ENCODE results near the gene TMEM212.
"Not testable (repeated sequence)": the region's sequence is repeated elsewhere in the genome, so short reads cannot be mapped to it uniquely, and the experiment has no call there.

The TMEM212 gene

GRCh38 chr3:171813897-171814460 is 29.2 kb upstream of the TMEM212 start:
- DNase-seq = no peak

GRCh38 chr3:171814662-171815061 is 28.5 kb upstream of the TMEM212 start:
- not testable (repeated sequence) for DNase-seq

GRCh38 chr3:171815973-171816595 is 27.1 kb upstream of the TMEM212 start:
- no peak for DNase-seq

GRCh38 chr3:171817074-171817800 is 25.9 kb upstream of the TMEM212 start:
- DNase-seq = no peak

- DNase-seq = no peak
These were observed 22.1 kb upstream of the TMEM212 start for GRCh38 chr3:171821044-171821443.

GRCh38 chr3:171821778-171822358 is 21.3 kb upstream of the TMEM212 start:
- DNase-seq = no peak

- DNase-seq = no peak
These were observed 20.6 kb upstream of the TMEM212 start for GRCh38 chr3:171822431-171823106.

- no peak for DNase-seq
These were observed 19.0 kb upstream of the TMEM212 start for GRCh38 chr3:171824116-171824515.

GRCh38 chr3:171824824-171825221 is 18.3 kb upstream of the TMEM212 start:
- no peak for DNase-seq

GRCh38 chr3:171825222-171825828 is 17.8 kb upstream of the TMEM212 start:
- DNase-seq = no peak

GRCh38 chr3:171827385-171827784 is 15.8 kb upstream of the TMEM212 start:
- no peak for DNase-seq

- DNase-seq = no peak
These were observed 15.2 kb upstream of the TMEM212 start for GRCh38 chr3:171827836-171828458.

- no peak for DNase-seq
These were observed 14.0 kb upstream of the TMEM212 start for GRCh38 chr3:171828902-171829770.

GRCh38 chr3:171829841-171830517 is 13.2 kb upstream of the TMEM212 start:
- peak; percentile 81 for DNase-seq

- no peak for DNase-seq
These were observed 12.7 kb upstream of the TMEM212 start for GRCh38 chr3:171830518-171830875.

- DNase-seq = no peak
These were observed 11.2 kb upstream of the TMEM212 start for GRCh38 chr3:171831936-171832335.

- DNase-seq = no peak
These were observed 10.2 kb upstream of the TMEM212 start for GRCh38 chr3:171832989-171833388.

GRCh38 chr3:171833789-171834460 is 9.2 kb upstream of the TMEM212 start:
- DNase-seq = peak; percentile 31

GRCh38 chr3:171834461-171834801 is 8.7 kb upstream of the TMEM212 start:
- no peak for DNase-seq

GRCh38 chr3:171835116-171835515 is 8.0 kb upstream of the TMEM212 start:
- DNase-seq = no peak

Measured in NCI-H774 (cell line).